WERI-Rb-1 (cell line): ENCODE data around the gene PRAMEF17.
A peak's percentile ranks its signal among the peaks of the same experiment; 100 is the strongest.
"Not testable (repeated sequence)": the region's sequence is repeated elsewhere in the genome, so short reads cannot be mapped to it uniquely, and the experiment has no call there.

Source experiments
- DNase-seq: peaks from one replicate; pipeline ENCODE4 v3.0.0-alpha.2; 2020
- H3K27ac ChIP-seq: fragments of 250-450 bp; sonication (Bioruptor Pico); 2 replicates; pipeline ENCODE4 v1.5.1; 2020; ENCODE audit warnings: mild to moderate bottlenecking, moderate library complexity
- H3K27me3 ChIP-seq: fragments of 250-450 bp; sonication (Bioruptor Pico); 2 replicates; pipeline ENCODE4 v1.5.1; 2021; ENCODE audit warnings: mild to moderate bottlenecking, low read depth, moderate library complexity; ENCODE audit not compliant: insufficient read depth, severe bottlenecking
- H3K36me3 ChIP-seq: fragments of 250-450 bp; sonication (Bioruptor Pico); 2 replicates; pipeline ENCODE4 v1.5.1; 2020; ENCODE audit warnings: mild to moderate bottlenecking, moderate library complexity
- H3K4me3 ChIP-seq: 2 replicates; pipeline ENCODE4 v1.5.1; 2011; ENCODE audit warnings: low read depth, mild to moderate bottlenecking, control low read depth, low read length
- H3K9me3 ChIP-seq: fragments of 250-450 bp; sonication (Bioruptor Pico); 2 replicates; pipeline ENCODE4 v1.5.1; 2021; ENCODE audit warnings: mild to moderate bottlenecking, moderate library complexity; ENCODE audit not compliant: severe bottlenecking
- CTCF ChIP-seq: IDR thresholded peaks from 2 replicates; pipeline ENCODE4 v1.5.1; 2011; ENCODE audit warnings: low read depth, mild to moderate bottlenecking, control low read depth, inconsistent platforms, low read length

PRAMEF17 gene

GRCh38 chr1:13389332-13389731, at the start of gene PRAMEF17:
PRAMEF17 (plus strand) TSS chr1:13389632; CDS start chr1:13389658, 26 bp downstream.
- not testable (repeated sequence) for H3K36me3 ChIP-seq, H3K4me3 ChIP-seq, H3K9me3 ChIP-seq, DNase-seq, H3K27ac ChIP-seq
- peaks cover 17% of the 10 kb centered on the region for H3K27me3 ChIP-seq

- not testable (repeated sequence) for H3K27ac ChIP-seq, DNase-seq, H3K27me3 ChIP-seq, H3K9me3 ChIP-seq, H3K4me3 ChIP-seq, H3K36me3 ChIP-seq
These were observed 46.9 kb upstream of the PRAMEF17 start for GRCh38 chr1:13342496-13342895.

GRCh38 chr1:13347034-13347433, 42.4 kb upstream of the PRAMEF17 start, which contains the start of gene PRAMEF14:
PRAMEF14 (minus strand) TSS chr1:13347134; CDS start chr1:13345314, 1,820 bp downstream.
- H3K36me3 ChIP-seq, DNase-seq, H3K4me3 ChIP-seq, H3K27ac ChIP-seq, H3K27me3 ChIP-seq, H3K9me3 ChIP-seq: not testable (repeated sequence)

GRCh38 chr1:13353476-13353875, 36.0 kb upstream of the PRAMEF17 start:
- not testable (repeated sequence) for DNase-seq, H3K4me3 ChIP-seq, H3K27ac ChIP-seq, H3K9me3 ChIP-seq, H3K36me3 ChIP-seq, H3K27me3 ChIP-seq

- not testable (repeated sequence) for H3K36me3 ChIP-seq, H3K27ac ChIP-seq, DNase-seq, H3K4me3 ChIP-seq, H3K27me3 ChIP-seq, H3K9me3 ChIP-seq
These were observed 35.0 kb upstream of the PRAMEF17 start for GRCh38 chr1:13354475-13354874.

- H3K36me3 ChIP-seq, H3K27me3 ChIP-seq, H3K27ac ChIP-seq, H3K9me3 ChIP-seq, H3K4me3 ChIP-seq: not testable (repeated sequence)
- TF ChIP-seq CTCF: peak; percentile 43; the same call in 1 of the 2 replicates
- DNase-seq: peak; percentile 42
These were observed 32.7 kb upstream of the PRAMEF17 start for GRCh38 chr1:13356774-13357173.

GRCh38 chr1:13362364-13362763, 27.1 kb upstream of the PRAMEF17 start:
- H3K4me3 ChIP-seq, DNase-seq, H3K27ac ChIP-seq, H3K36me3 ChIP-seq, H3K9me3 ChIP-seq, H3K27me3 ChIP-seq: not testable (repeated sequence)

GRCh38 chr1:13364928-13365327, 24.5 kb upstream of the PRAMEF17 start:
- H3K4me3 ChIP-seq, DNase-seq, H3K27ac ChIP-seq, H3K27me3 ChIP-seq, H3K9me3 ChIP-seq, H3K36me3 ChIP-seq: not testable (repeated sequence)

- H3K27ac ChIP-seq, H3K4me3 ChIP-seq, H3K36me3 ChIP-seq, DNase-seq, H3K9me3 ChIP-seq: not testable (repeated sequence)
- H3K27me3 ChIP-seq: peaks cover 14% of the 10 kb centered on the region
These were observed 22.9 kb upstream of the PRAMEF17 start for GRCh38 chr1:13366536-13366935.

GRCh38 chr1:13368544-13368943, 20.9 kb upstream of the PRAMEF17 start:
- TF ChIP-seq CTCF: peak; percentile 39
- H3K27me3 ChIP-seq: peaks cover 27% of the 10 kb centered on the region
- H3K4me3 ChIP-seq, H3K36me3 ChIP-seq, H3K9me3 ChIP-seq, H3K27ac ChIP-seq: not testable (repeated sequence)
- peak; percentile 47 for DNase-seq

- H3K9me3 ChIP-seq, DNase-seq, H3K36me3 ChIP-seq, H3K27ac ChIP-seq, H3K4me3 ChIP-seq: not testable (repeated sequence)
- peaks cover 24% of the 10 kb centered on the region for H3K27me3 ChIP-seq
These were observed 10.4 kb upstream of the PRAMEF17 start for GRCh38 chr1:13378983-13379382.

- H3K36me3 ChIP-seq, H3K27ac ChIP-seq, DNase-seq, H3K4me3 ChIP-seq, H3K9me3 ChIP-seq: not testable (repeated sequence)
- peaks cover 25% of the 10 kb centered on the region for H3K27me3 ChIP-seq
These were observed 9.1 kb upstream of the PRAMEF17 start for GRCh38 chr1:13380380-13380779.

GRCh38 chr1:13393004-13393403, 3.6 kb downstream of the PRAMEF17 start:
- not testable (repeated sequence) for H3K27ac ChIP-seq, DNase-seq, H3K36me3 ChIP-seq, H3K9me3 ChIP-seq, H3K4me3 ChIP-seq
- peaks cover 32% of the 10 kb centered on the region for H3K27me3 ChIP-seq
